GM21825 (cell line): ENCODE results near the gene C4orf51.

Experiments
- ATAC-seq: cut with Tn5 transposase; IDR thresholded peaks from one replicate; pipeline ENCODE4 v1.9.1; 2021; ENCODE audit warnings: mild to moderate bottlenecking, moderate library complexity; ENCODE audit not compliant: unreplicated experiment

The C4orf51 gene

DNA sequence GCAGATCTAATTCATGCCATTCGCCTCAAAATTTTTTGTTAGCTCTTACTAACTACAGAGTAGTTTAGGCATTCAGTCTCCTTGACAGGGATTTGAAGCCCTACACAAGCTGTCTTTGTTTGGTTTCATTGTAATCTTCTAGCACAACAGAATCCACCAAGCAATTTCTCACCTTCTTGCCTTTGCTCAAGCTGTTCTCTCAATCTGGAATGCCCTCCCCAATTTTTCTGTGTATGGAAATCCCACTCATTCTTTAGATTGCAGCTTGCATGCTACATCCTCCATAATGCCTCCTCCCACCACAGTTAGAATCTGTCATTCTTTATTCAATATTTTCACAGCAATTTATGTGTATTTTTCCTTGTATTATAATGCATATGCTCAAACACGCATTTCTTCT lies 63.7 kb downstream of the C4orf51 start:
- no peak for ATAC-seq

DNA sequence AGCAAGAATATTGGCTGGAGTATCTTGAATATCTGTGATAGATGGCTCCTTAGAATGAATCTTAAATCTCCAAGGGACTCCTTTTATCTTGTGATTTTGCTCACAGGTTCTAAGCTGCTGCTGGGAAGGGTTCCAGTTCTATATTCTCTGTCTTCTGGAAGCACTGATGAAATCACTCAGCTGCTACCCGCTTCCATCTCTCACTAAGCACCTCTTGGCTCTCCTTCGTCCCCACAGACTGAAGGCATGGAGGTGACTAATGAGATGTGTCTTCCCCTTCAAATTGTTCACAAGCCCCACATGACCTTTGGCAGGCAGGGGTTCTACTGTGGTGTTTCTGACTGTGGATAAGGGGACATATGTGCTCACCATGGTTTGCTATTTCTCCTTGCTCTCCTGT lies 75.9 kb downstream of the C4orf51 start:
- no peak for ATAC-seq

DNA sequence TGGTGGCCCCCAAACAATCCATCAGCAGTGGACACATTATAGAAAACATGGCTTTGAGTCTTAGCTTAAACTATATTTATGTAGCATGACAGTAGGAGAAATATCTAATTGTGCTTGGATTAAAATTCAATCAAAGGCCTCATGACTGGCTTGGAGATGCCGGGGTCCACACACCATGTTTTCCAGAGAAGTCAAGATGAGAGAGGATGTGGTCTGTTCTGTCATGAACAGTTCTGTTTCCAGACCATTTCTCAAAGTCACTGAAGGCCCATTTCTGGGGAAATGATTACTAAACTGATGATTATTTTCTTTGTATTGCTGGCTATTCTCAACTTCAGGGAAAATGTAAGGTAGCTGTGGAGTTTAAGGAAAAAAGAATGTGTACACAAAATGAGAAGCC lies 76.3 kb downstream of the C4orf51 start:
- no peak for ATAC-seq

DNA sequence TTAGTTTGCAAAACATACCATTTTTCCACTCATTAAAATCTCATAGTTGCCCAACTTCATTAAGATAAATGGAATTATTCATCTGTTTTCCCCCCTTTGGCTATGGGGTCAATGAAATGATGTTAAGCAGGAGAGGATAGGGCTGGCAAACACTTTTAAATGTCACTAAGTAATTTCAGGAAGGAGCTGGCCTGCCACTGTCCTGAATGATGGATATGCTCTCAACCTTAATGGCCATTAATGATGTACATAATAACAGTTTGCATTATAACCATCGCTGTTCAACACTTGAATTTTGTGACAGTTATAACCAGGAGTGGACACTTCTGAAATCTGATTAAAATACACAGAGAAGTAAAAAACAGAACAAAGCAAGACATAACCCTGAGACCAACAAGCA lies 77.2 kb downstream of the C4orf51 start:
- no peak for ATAC-seq

DNA sequence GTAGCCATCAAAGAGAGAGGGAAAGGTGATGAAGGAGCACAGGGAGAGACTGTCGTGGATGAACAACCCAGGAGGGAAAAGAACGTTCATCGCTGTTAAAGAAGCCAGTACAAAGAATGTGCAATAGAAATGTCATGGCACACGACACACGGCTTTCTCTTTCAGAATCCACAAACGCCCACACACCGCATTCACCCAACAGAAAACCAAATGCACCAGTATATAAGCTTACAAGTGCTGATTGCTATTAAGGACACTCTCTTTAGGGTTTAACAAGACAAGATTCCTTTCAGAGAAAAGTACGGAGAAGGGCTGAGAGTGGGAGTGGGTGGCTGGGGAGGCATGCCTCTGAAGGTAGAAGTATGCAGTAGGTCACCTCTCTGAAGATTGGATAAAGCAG lies 80.2 kb downstream of the C4orf51 start:
- no peak for ATAC-seq

DNA sequence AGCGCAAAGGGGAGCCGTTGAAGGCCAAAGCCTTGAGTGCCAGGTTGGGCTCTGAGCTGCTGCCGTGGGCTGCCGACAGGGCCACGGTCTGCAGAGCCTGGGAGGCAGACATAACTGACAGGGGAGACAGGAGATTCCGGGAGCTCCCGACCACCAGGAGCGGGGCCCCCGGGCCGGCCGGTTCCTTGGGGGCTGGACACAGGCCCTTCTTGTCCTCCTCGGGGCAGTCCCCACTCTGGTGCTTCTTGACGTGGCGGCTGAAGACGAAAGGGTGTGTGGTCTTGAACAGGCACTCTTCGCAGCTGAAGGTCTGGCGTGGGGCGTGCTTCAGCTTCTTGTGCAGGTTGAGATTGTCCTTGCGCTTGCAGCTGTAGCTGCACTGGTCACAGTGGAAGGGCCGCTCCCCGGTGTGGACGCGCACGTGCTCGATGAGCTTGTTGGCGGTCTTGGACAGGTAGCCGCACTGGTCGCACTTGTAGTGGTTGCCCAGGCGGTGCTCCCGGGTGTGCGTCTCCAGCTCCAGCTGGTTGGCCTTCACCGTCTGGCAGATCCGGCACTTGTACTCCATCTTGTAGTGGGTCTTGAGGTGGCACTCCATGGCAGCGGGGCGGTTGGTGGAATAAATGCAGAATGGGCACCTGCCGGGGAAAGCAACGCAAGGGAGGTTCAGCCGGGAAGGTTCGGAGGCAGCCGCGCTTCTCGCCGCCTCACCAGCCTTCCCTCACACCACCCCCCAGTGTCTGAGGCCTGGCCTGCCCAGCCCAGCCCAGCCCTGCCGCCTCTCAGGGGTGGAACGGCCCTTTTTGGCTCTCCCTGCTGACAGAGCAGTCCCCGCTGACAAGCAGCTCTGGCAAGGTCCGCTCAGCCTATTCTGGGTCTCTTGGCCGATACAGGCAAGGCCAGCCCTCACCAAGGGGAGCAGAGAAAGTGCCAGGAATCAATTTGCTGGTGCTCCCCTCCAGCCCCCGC lies 81.3 kb downstream of the C4orf51 start:
- no peak for ATAC-seq

DNA sequence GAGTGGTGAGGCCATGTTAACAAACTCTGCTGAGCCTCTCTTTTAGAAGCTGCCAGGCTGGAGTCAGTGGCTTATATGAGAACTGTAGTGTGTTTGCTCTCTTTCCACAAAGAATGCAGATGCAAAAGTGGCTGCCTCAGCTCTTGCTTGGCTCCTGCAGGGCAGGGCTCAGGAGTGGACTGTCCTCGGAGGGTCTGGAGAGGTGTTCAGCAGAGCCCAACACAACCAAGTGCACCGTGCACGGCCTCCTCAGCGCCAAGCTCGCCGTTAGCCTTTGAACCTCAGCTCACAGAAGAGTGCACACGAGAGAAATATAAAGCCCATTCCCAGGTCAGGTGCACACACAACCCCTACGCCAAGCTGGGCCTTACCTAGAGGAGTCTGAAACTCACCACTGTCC lies 82.8 kb downstream of the C4orf51 start:
- ATAC-seq, result no peak

DNA sequence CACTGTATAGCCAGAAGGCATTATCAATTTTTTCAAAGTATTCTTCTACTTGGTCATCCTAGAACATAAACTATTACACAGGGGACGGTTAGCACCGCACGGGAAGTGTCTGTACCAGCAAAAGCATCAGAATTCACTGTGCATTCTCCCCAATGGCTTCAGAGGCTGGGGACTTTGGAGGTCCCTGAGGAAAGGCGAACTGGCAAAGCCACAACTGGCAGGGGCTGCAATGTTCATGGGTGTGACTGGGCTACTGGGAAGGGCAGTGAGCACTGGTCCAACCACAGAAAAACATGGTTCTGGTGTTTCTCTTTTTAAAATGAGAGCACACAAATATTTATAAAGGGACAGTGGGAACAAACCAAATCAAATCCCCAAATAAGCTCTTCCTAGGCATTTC lies 83.5 kb downstream of the C4orf51 start:
- ATAC-seq, result no peak

DNA sequence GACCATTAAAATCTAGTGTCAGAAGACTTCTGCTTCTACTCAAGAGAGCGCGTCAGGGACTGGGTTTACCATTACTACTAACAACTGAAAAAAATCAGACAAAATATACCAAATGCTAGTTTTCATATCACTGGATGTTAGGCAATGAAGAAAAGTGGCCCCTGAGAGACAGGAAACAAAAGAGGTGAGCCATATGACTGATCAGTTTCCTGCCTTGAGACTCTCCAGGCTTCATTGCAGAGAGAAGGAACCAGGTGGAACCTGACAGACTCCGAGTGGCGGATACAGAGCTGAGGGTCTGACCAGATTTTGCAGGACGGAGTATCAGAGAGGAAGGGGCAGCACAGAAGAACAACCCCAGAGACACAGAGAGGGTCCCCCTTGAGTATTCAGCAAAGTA lies 86.3 kb downstream of the C4orf51 start:
- ATAC-seq, result no peak

DNA sequence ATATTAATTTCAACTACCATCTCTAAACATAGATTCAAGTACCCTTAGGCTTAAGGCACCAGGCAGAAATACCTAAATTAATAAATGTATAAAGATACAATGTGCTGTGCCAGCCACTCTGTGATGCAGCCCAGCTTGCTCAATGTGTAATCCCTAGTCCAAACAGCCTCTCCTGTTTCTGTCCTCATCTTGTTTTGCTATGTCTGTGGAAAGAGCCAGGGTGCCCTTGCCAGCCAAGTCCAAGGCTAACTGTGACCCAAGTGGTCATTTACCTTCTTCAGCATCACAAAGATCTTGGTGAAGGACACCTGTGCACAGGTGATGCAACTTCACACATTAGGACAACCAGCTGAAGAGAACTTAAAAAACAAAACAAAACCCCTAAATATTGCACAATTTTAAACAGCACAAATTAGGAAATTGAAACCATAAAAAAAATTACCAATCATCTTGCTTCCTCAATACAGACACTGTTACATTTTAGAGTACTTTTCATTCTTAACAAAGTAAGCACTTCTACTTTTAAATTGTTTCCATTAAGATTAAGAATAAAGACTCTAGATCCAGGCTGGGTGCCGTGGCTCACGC lies 89.6 kb downstream of the C4orf51 start:
- no peak for ATAC-seq

DNA sequence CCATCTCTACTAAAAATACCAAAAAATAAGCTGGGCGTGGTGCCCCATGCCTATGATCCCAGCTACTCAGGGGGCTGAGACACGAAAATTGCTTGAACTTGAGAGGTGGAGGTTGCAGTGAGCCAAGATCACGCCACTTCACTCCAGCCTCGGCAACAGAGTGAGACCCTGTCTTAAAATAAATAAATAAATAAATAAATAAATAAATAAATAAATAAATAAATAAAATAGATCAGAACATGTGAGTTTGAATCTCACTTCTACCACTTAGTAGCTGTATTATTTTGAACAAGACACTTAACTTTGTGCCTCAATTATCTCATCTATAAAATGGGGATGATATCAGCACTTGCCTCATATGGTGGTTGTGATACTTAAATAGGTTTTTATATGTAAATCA lies 90.2 kb downstream of the C4orf51 start:
- no peak for ATAC-seq

DNA sequence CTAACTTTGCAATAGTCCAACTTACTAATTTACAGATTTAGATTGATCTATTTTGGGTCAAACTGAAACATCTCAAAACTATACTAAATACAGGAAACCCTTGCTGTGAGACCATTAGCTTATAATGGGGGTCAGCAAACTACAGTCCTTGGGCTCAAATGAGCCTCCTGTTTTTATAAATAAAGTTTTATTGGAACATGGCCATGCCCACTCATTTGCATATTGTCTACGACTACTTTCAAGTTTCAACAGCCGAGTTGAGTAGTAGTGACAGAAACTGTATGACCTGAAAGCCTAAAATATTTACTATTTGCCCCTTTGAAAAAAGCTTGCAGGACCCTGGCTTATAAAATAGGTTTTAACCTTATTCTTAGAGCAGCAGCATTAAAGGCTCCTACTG lies 92.4 kb downstream of the C4orf51 start:
- ATAC-seq, result no peak

DNA sequence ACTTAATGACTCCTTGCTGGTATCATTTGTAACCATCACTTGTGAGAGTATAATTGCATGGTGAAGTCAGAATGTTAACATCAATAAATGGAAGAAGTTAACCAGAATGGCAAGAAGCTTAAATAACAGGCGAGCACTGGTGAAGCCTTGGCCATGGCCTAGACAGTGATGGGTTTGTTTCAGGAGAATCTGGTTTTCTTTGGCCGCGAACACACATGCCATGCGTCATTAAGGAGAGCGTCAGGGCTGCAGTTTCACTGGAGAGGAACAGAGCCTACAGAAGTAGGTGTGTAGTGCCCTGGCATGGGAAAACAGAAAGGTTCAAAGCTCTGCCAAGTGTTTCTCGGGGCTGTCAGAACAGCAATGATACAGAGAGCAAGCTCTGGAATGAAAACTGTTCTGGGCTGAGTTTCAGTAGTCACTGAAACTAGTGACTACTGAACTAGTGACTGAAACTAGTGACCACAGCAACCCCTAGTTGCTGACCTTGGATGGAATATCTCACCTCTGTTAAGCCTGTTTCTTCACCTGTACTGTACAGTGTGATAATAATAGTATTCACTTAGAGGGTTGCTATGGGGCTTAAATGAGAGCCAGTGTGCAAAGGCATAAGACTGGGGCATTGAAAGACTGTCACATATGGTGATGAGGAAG lies 93.8 kb downstream of the C4orf51 start:
- peak; percentile 87 for ATAC-seq

DNA sequence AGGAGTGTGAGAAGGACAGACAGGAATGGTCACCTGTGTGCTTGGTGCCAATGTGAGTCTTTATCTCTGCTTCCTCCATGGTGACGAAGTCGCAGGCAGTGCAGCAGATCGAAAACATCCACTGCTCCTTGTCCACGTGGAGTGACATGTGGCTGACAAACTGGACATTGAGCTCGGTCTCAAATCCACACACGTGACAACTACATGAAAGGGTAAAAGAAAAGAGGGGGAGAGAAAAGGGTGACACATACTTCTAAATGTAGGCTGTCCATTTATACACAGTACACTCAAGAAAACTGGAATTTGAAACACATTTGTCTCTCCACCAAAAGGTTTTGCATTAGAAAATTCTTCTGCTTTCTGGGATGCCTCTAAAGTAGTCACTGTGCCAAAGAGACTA lies 94.5 kb downstream of the C4orf51 start:
- no peak for ATAC-seq

DNA sequence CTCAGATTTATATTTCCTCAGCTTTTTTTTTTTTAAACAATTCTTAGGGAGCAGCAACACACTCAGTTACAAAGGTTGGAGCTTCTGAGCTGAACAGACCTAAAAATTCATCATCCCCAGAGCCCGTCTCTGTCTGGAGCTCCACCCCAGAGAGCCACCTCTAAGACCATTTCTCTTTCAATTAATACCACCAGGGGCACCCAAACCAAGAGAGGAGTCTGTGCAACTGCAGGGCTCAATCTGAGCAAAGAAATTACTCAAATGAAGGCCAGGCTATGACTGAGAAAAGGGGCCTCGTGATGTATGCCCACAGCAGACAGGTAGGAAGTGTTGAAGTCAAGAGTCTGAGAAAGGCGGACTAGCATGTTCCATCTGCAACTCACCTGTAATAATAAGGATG lies 95.5 kb downstream of the C4orf51 start:
- ATAC-seq, result no peak

DNA sequence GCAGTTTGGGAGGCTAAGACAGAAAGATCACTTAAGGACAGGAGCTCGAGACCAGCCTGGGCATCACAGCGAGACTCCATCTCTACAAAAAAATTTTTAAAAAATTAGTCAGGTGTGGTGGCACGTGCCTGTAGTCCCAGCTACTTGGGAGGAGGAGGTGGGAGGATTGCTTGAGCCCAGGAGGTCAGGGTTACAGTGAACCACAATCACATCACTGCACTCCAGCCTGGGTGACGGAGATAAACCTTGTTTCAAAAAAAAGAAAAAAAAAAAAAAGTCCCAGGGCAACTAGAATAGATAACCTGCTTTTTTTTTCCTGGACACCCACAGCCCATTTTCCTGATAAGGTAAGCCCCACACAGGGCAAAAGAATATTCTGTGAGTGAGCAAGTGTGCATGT lies 96.3 kb downstream of the C4orf51 start:
- no peak for ATAC-seq

DNA sequence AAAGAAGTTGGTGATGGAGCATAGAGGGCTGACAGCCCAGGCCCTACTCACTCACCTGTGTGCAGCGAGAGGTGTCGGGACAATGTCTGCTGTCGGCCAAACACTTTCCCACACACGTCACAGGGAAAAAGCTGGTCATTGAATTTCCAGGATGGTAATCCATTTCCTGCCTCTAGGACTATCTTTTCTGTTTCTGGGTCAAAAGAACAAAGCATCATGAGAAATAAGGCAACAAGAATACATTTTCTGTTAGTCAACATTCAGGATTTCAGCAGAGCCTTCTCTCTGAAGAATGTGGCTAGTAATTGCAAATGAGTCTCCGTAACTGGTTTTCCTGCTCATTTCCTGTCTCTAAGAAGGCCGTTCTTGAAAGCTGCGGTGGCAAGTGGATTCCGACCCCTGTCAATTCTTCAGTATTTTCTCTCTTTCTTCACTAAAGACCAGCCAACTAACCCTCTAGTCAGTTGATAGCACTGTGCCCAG lies 99.4 kb downstream of the C4orf51 start:
- ATAC-seq, result no peak

DNA sequence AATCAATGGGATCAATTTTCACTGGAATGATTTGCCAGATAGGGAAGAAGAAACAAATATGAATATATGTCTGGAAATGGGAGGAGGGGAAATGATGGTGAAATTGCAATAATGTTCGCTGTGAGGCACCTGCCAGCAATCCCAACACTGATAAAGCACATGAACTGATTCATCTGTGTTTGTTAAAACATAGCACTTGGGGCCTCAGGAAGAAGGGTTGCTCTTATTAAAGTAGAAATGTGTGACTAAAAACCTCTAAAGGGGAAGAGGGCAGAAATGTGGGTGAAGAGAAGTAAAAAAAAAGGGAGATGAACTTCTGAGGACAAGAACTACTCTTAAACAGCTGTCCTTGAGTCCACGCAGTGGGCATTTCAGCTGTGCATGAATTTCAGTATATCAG lies 101.4 kb downstream of the C4orf51 start:
- ATAC-seq, result no peak
